Fibroblast of the conjunctiva (primary cell): ENCODE data around the gene LMNB1.
"Not testable (repeated sequence)": the region's sequence is repeated elsewhere in the genome, so short reads cannot be mapped to it uniquely, and the experiment has no call there.

Experiments
- DNase-seq: peaks from one replicate; pipeline ENCODE4 v3.0.0-alpha.2; 2010; ENCODE audit warnings: low read depth

The LMNB1 gene

GRCh38 chr5:126776499-126777256, at the start of gene LMNB1:
TSS of gene LMNB1 (plus strand) at chr5:126777136. CDS start at chr5:126777509, 373 bp downstream.
- DNase-seq, result peak; percentile 94

GRCh38 chr5:126732716-126733115, 44.2 kb upstream of the LMNB1 start:
- DNase-seq, result no peak

GRCh38 chr5:126734573-126734972, 42.4 kb upstream of the LMNB1 start:
- DNase-seq, result not testable (repeated sequence)

GRCh38 chr5:126736141-126736540, 40.8 kb upstream of the LMNB1 start:
- DNase-seq, result no peak

GRCh38 chr5:126741361-126741760, 35.6 kb upstream of the LMNB1 start:
- no peak for DNase-seq

- no peak for DNase-seq
These were observed 34.5 kb upstream of the LMNB1 start for GRCh38 chr5:126742425-126742824.

GRCh38 chr5:126744836-126745235, 32.1 kb upstream of the LMNB1 start:
- DNase-seq, result no peak

- DNase-seq, result no peak
These were observed 31.5 kb upstream of the LMNB1 start for GRCh38 chr5:126745259-126745992.

GRCh38 chr5:126746290-126746689, 30.6 kb upstream of the LMNB1 start:
- DNase-seq, result no peak

- no peak for DNase-seq
These were observed 24.7 kb upstream of the LMNB1 start for GRCh38 chr5:126752081-126752785.

- DNase-seq, result no peak
These were observed 23.7 kb upstream of the LMNB1 start for GRCh38 chr5:126753227-126753626.

GRCh38 chr5:126754609-126755008, 22.3 kb upstream of the LMNB1 start:
- no peak for DNase-seq

GRCh38 chr5:126755593-126755992, 21.3 kb upstream of the LMNB1 start:
- no peak for DNase-seq

- DNase-seq, result no peak
These were observed 19.1 kb upstream of the LMNB1 start for GRCh38 chr5:126757713-126758357.

- DNase-seq, result no peak
These were observed 13.6 kb upstream of the LMNB1 start for GRCh38 chr5:126763371-126763770.

- no peak for DNase-seq
These were observed 7.2 kb upstream of the LMNB1 start for GRCh38 chr5:126769703-126770102.

GRCh38 chr5:126773536-126773935, 3.4 kb upstream of the LMNB1 start:
- DNase-seq, result not testable (repeated sequence)

- not testable (repeated sequence) for DNase-seq
These were observed 2.3 kb upstream of the LMNB1 start for GRCh38 chr5:126774595-126774994.

- no peak for DNase-seq
These were observed 480 bp downstream of the LMNB1 start for GRCh38 chr5:126777257-126777974.

- DNase-seq, result peak; percentile 92
These were observed 1.2 kb downstream of the LMNB1 start for GRCh38 chr5:126777975-126778674.
